K562 (cell line): Measurements from ENCODE around the gene EML2. TPM values are rescaled to one million over a fixed set of nuclear protein-coding genes. Genes with fewer than 3 reads are reported as not detected.

Source experiments
- microRNA counts: library from miRNA; unstranded; fragments of <30 nt; microRNA quantifications from one replicate; lab custom pipeline; 2016
- microRNA-seq: library from miRNA; unstranded; fragments of <30 nt; microRNA quantifications from one replicate; pipeline ENCODE4, GENCODE V29; 2018; ENCODE audit warnings: borderline microRNAs expressed
- polyA plus RNA-seq, 8 experiments: library from polyadenylated mRNA; depleted of rRNA in 4 of 8; stranded (reverse) in 5 of 8; unstranded in 3 of 8; fragments of >200 nt; fragmentation: Nextera tagmentation in 2 of 8; fragmentation: Illumina TruSeq in 1 of 8; extraction: Ambion mirVana in 2 of 8; extraction: Trizol in 1 of 8; gene quantifications; 2 replicates each; pipeline versions ENCODE4 v1.2.1 to v1.2.3, GENCODE V29; 2011 to 2014; ENCODE audit warnings: inconsistent platforms in 1 of 8, missing spikeins in 1 of 8
- small RNA-seq: library from RNA; depleted of rRNA; stranded (forward); fragments of <200 nt; gene quantifications from one replicate; pipeline ENCODE3, GENCODE V24; 2014
- total RNA-seq, 7 experiments: library from RNA; depleted of rRNA in 6 of 7; stranded (reverse); fragments of >200 nt in 6 of 7; fragmentation: Illumina TruSeq in 2 of 7; extraction: Trizol in 2 of 7; gene quantifications; 2 replicates each; pipeline versions ENCODE4 v1.2.1 to v1.2.3, GENCODE V29; 2011 to 2021; ENCODE audit warnings: low replicate concordance in 1 of 7

Gene EML2
- total and polyA plus RNA-seq, 9 of the 15 experiments (the other 6 are each of a cell fraction or from before 2014, with no cell fraction given): 2.6 to 69.6 (median 24.8) TPM

MicroRNAs within 50 kb of the gene (microRNA counts, 767-probe panel; counts per million panel counts)
- microRNA hsa-miR-330-3p (lab: Ali Mortazavi, UCI): 2,073 counts per million, percentile 54 among the panel's probes with 10 or more counts
- 499 counts per million, percentile 9 among the panel's probes with 10 or more counts for microRNA hsa-miR-330-5p (lab: Ali Mortazavi, UCI)
- microRNA hsa-miR-642a-5p (lab: Ali Mortazavi, UCI): 3,455 counts per million, percentile 75 among the panel's probes with 10 or more counts
- not detected for microRNA hsa-miR-642b-3p (lab: Ali Mortazavi, UCI)

Small RNA genes within 50 kb of the gene (microRNA-seq; reads per million reads assigned to microRNA genes)
- gene MIR330 (155 reads per million, percentile 82 among the genes with 10 or more reads in this experiment), gene MIR642A (not detected), gene MIR642B (not detected)

Small RNA genes within 50 kb of the gene (small RNA-seq; reads per million reads assigned to genes)
- gene MIR642A (6.4 reads per million, percentile 94 among the genes with 10 or more reads in this experiment), gene RN7SL836P (0.15 reads per million)

Other genes with a start within 250 kb of the EML2 start
Only the 7 nearest of the 21 such genes appear.
- 5.5 and 7.7 TPM in 2 replicates for gene OPA3, start 54.6 kb downstream of the EML2 start, total RNA-seq (2014; rRNA removed)
- 8.4 and 9.0 TPM in 2 replicates for gene OPA3, start 54.6 kb downstream of the EML2 start, total RNA-seq (2014; rRNA removed; fragmentation: Illumina TruSeq; extraction: Trizol)
- 12.2 and 12.9 TPM in 2 replicates for gene OPA3, start 54.6 kb downstream of the EML2 start, total RNA-seq (2015; rRNA removed; fragmentation: Illumina TruSeq; extraction: Trizol)
- gene OPA3, start 54.6 kb downstream of the EML2 start, total RNA-seq (2021): 16.8 and 18.8 TPM in 2 replicates
- 14.2 and 16.4 TPM in 2 replicates for gene OPA3, start 54.6 kb downstream of the EML2 start, polyA plus RNA-seq (2011; rRNA removed)
- 10.6 and 12.6 TPM in 2 replicates for gene OPA3, start 54.6 kb downstream of the EML2 start, polyA plus RNA-seq (2014; fragmentation: Illumina TruSeq; extraction: Trizol)
- gene OPA3, start 54.6 kb downstream of the EML2 start, polyA plus RNA-seq (2014; fragmentation: Nextera tagmentation; extraction: Ambion mirVana): 1 to 10 TPM; 1.4 to 2.1 TPM
- 7.0 and 9.3 TPM in 2 replicates for gene OPA3, start 54.6 kb downstream of the EML2 start, polyA plus RNA-seq (2014; rRNA removed)
- gene GPR4, start 37.2 kb downstream of the EML2 start, total RNA-seq (2014; rRNA removed): not detected in 2 replicates
- not detected in 2 replicates for gene GPR4, start 37.2 kb downstream of the EML2 start, total RNA-seq (2014; rRNA removed; fragmentation: Illumina TruSeq; extraction: Trizol)
- gene GPR4, start 37.2 kb downstream of the EML2 start, total RNA-seq (2015; rRNA removed; fragmentation: Illumina TruSeq; extraction: Trizol): not detected in 2 replicates
- gene GPR4, start 37.2 kb downstream of the EML2 start, total RNA-seq (2021): 0.07 and 0.09 TPM in 2 replicates
- 0.03 TPM in 1 of 2 replicates, not detected in the other for gene GPR4, start 37.2 kb downstream of the EML2 start, polyA plus RNA-seq (2011; rRNA removed)
- gene GPR4, start 37.2 kb downstream of the EML2 start, polyA plus RNA-seq (2014; fragmentation: Illumina TruSeq; extraction: Trizol): 0.04 and 0.12 TPM in 2 replicates
- gene GPR4, start 37.2 kb downstream of the EML2 start, polyA plus RNA-seq (2014; fragmentation: Nextera tagmentation; extraction: Ambion mirVana): not detected
- 0.03 TPM in 1 of 2 replicates, not detected in the other for gene GPR4, start 37.2 kb downstream of the EML2 start, polyA plus RNA-seq (2014; rRNA removed)
- gene GIPR, start 28.8 kb upstream of the EML2 start, total RNA-seq (2014; rRNA removed): 12.7 and 14.9 TPM in 2 replicates
- 13.4 and 13.6 TPM in 2 replicates for gene GIPR, start 28.8 kb upstream of the EML2 start, total RNA-seq (2014; rRNA removed; fragmentation: Illumina TruSeq; extraction: Trizol)
- 19.6 and 19.8 TPM in 2 replicates for gene GIPR, start 28.8 kb upstream of the EML2 start, total RNA-seq (2015; rRNA removed; fragmentation: Illumina TruSeq; extraction: Trizol)
- 21.7 and 24.4 TPM in 2 replicates for gene GIPR, start 28.8 kb upstream of the EML2 start, total RNA-seq (2021)
- gene GIPR, start 28.8 kb upstream of the EML2 start, polyA plus RNA-seq (2011; rRNA removed): 10.7 and 14.0 TPM in 2 replicates
- 12.7 and 16.9 TPM in 2 replicates for gene GIPR, start 28.8 kb upstream of the EML2 start, polyA plus RNA-seq (2014; fragmentation: Illumina TruSeq; extraction: Trizol)
- gene GIPR, start 28.8 kb upstream of the EML2 start, polyA plus RNA-seq (2014; fragmentation: Nextera tagmentation; extraction: Ambion mirVana): 1 to 10 TPM; 2.2 to 2.5 TPM
- gene GIPR, start 28.8 kb upstream of the EML2 start, polyA plus RNA-seq (2014; rRNA removed): 26.3 and 26.8 TPM in 2 replicates
- 1,029 and 1,092 TPM in 2 replicates for gene SNRPD2, start 52.6 kb upstream of the EML2 start, total RNA-seq (2014; rRNA removed)
- gene SNRPD2, start 52.6 kb upstream of the EML2 start, total RNA-seq (2014; rRNA removed; fragmentation: Illumina TruSeq; extraction: Trizol): 793 and 886 TPM in 2 replicates
- gene SNRPD2, start 52.6 kb upstream of the EML2 start, total RNA-seq (2015; rRNA removed; fragmentation: Illumina TruSeq; extraction: Trizol): 677 and 728 TPM in 2 replicates
- 1,103 and 1,199 TPM in 2 replicates for gene SNRPD2, start 52.6 kb upstream of the EML2 start, total RNA-seq (2021)
- gene SNRPD2, start 52.6 kb upstream of the EML2 start, polyA plus RNA-seq (2011; rRNA removed): 1,538 and 1,599 TPM in 2 replicates
- gene SNRPD2, start 52.6 kb upstream of the EML2 start, polyA plus RNA-seq (2014; fragmentation: Illumina TruSeq; extraction: Trizol): 781 and 861 TPM in 2 replicates
- 1,000 to 10,000 TPM; 3,747 to 4,411 TPM for gene SNRPD2, start 52.6 kb upstream of the EML2 start, polyA plus RNA-seq (2014; fragmentation: Nextera tagmentation; extraction: Ambion mirVana)
- gene SNRPD2, start 52.6 kb upstream of the EML2 start, polyA plus RNA-seq (2014; rRNA removed): 1,021 and 1,290 TPM in 2 replicates
- 22.3 and 25.1 TPM in 2 replicates for gene QPCTL, start 53.3 kb upstream of the EML2 start, total RNA-seq (2014; rRNA removed)
- 7.2 and 9.2 TPM in 2 replicates for gene QPCTL, start 53.3 kb upstream of the EML2 start, total RNA-seq (2014; rRNA removed; fragmentation: Illumina TruSeq; extraction: Trizol)
- gene QPCTL, start 53.3 kb upstream of the EML2 start, total RNA-seq (2015; rRNA removed; fragmentation: Illumina TruSeq; extraction: Trizol): 7.4 and 7.5 TPM in 2 replicates
- 29.4 and 31.3 TPM in 2 replicates for gene QPCTL, start 53.3 kb upstream of the EML2 start, total RNA-seq (2021)
- gene QPCTL, start 53.3 kb upstream of the EML2 start, polyA plus RNA-seq (2011; rRNA removed): 12.7 and 24.3 TPM in 2 replicates
- 14.2 and 17.9 TPM in 2 replicates for gene QPCTL, start 53.3 kb upstream of the EML2 start, polyA plus RNA-seq (2014; fragmentation: Illumina TruSeq; extraction: Trizol)
- gene QPCTL, start 53.3 kb upstream of the EML2 start, polyA plus RNA-seq (2014; fragmentation: Nextera tagmentation; extraction: Ambion mirVana): 1 to 10 TPM in 1 of 2 experiments, under 1 TPM in 1; 0.99 to 1.6 TPM
- gene QPCTL, start 53.3 kb upstream of the EML2 start, polyA plus RNA-seq (2014; rRNA removed): 21.1 and 25.9 TPM in 2 replicates
- gene FBXO46, start 91.5 kb upstream of the EML2 start, total RNA-seq (2014; rRNA removed): 13.2 and 18.5 TPM in 2 replicates
- 5.0 and 5.5 TPM in 2 replicates for gene FBXO46, start 91.5 kb upstream of the EML2 start, total RNA-seq (2014; rRNA removed; fragmentation: Illumina TruSeq; extraction: Trizol)
- gene FBXO46, start 91.5 kb upstream of the EML2 start, total RNA-seq (2015; rRNA removed; fragmentation: Illumina TruSeq; extraction: Trizol): 7.9 and 8.3 TPM in 2 replicates
- 32.6 and 36.1 TPM in 2 replicates for gene FBXO46, start 91.5 kb upstream of the EML2 start, total RNA-seq (2021)
- gene FBXO46, start 91.5 kb upstream of the EML2 start, polyA plus RNA-seq (2011; rRNA removed): 5.4 and 6.1 TPM in 2 replicates
- 7.3 and 10.9 TPM in 2 replicates for gene FBXO46, start 91.5 kb upstream of the EML2 start, polyA plus RNA-seq (2014; fragmentation: Illumina TruSeq; extraction: Trizol)
- 1 to 10 TPM; 1.5 to 4.0 TPM for gene FBXO46, start 91.5 kb upstream of the EML2 start, polyA plus RNA-seq (2014; fragmentation: Nextera tagmentation; extraction: Ambion mirVana)
- 11.8 and 15.6 TPM in 2 replicates for gene FBXO46, start 91.5 kb upstream of the EML2 start, polyA plus RNA-seq (2014; rRNA removed)
- gene MEIOSIN, start 94.0 kb upstream of the EML2 start, total RNA-seq (2014; rRNA removed): 1.6 and 2.4 TPM in 2 replicates
- gene MEIOSIN, start 94.0 kb upstream of the EML2 start, total RNA-seq (2014; rRNA removed; fragmentation: Illumina TruSeq; extraction: Trizol): 0.64 and 0.76 TPM in 2 replicates
- gene MEIOSIN, start 94.0 kb upstream of the EML2 start, total RNA-seq (2015; rRNA removed; fragmentation: Illumina TruSeq; extraction: Trizol): 0.51 and 0.64 TPM in 2 replicates
- gene MEIOSIN, start 94.0 kb upstream of the EML2 start, total RNA-seq (2021): 1.5 and 2.0 TPM in 2 replicates
- gene MEIOSIN, start 94.0 kb upstream of the EML2 start, polyA plus RNA-seq (2011; rRNA removed): 0.20 and 1.4 TPM in 2 replicates
- gene MEIOSIN, start 94.0 kb upstream of the EML2 start, polyA plus RNA-seq (2014; fragmentation: Illumina TruSeq; extraction: Trizol): 1.8 and 2.2 TPM in 2 replicates
- gene MEIOSIN, start 94.0 kb upstream of the EML2 start, polyA plus RNA-seq (2014; fragmentation: Nextera tagmentation; extraction: Ambion mirVana): under 1 TPM; 0.06 to 0.07 TPM
- 1.2 and 1.6 TPM in 2 replicates for gene MEIOSIN, start 94.0 kb upstream of the EML2 start, polyA plus RNA-seq (2014; rRNA removed)